B cell (primary cell): Measurements from ENCODE around the gene TRIM28. TPM values are rescaled to one million over a fixed set of nuclear protein-coding genes. Genes with fewer than 3 reads are reported as not detected.

ENCODE experiments used
- ATAC-seq: fragments of 200-7000 bp; cut with Tn5 transposase; one replicate; pipeline ENCODE4 v1.10.0; 2021; ENCODE audit warnings: low read depth, mild to moderate bottlenecking, moderate number of reproducible peaks, moderate library complexity
- CTCF ChIA-PET: fragments of 350-600 bp; sonication (Branson Sonifier 250); formaldehyde crosslinking; loops from one replicate; lab custom pipeline; 2021; ENCODE audit warnings: antibody characterized with exemption, inconsistent platforms; lab: Charles Lee
- POLR2A ChIA-PET: fragments of 350-600 bp; sonication (Branson Sonifier 250); formaldehyde crosslinking; loops from one replicate; lab custom pipeline; 2021; ENCODE audit warnings: antibody characterized with exemption; lab: Charles Lee
- DNase-seq: peaks from one replicate; pipeline ENCODE4 v3.0.0; 2013
- H2AFZ ChIP-seq: 2 replicates; pipeline ENCODE4 v1.6.1; 2012; ENCODE audit warnings: mild to moderate bottlenecking, low read depth, low read length; ENCODE audit not compliant: insufficient read depth, poor library complexity, severe bottlenecking
- H3K27ac ChIP-seq, 2 donors: 1 replicate in 1 of 2; 2 replicates in 1 of 2; pipeline ENCODE4 v1.5.1; 2012 to 2013; ENCODE audit warnings: low read length in 2 of 2, mild to moderate bottlenecking in 2 of 2, moderate library complexity in 1 of 2
- H3K27me3 ChIP-seq, 4 experiments: fragments of 200-600 bp in 1 of 4; sonication (generic) in 1 of 4; replicated peaks in 1 of 4; 1 replicate in 2 of 4; 2 replicates in 2 of 4; pipeline versions ENCODE4 v1.6.1 to v1.7.0; 2013 to 2016; ENCODE audit warnings: low read length in 3 of 4, mild to moderate bottlenecking in 2 of 4, mixed read lengths in 1 of 4, moderate library complexity in 1 of 4; ENCODE audit not compliant: insufficient read depth in 4 of 4, control insufficient read depth in 3 of 4; ENCODE audit errors: control extremely low read depth in 1 of 4
- H3K36me3 ChIP-seq, 2 experiments: replicated peaks in 1 of 2; 1 replicate in 1 of 2; 2 replicates in 1 of 2; pipeline versions ENCODE4 v1.6.1 to v1.7.1; 2013; ENCODE audit warnings: low read length in 1 of 2; ENCODE audit not compliant: insufficient read depth in 2 of 2, control insufficient read depth in 1 of 2; ENCODE audit errors: control extremely low read depth in 1 of 2, extremely low read depth in 1 of 2
- H3K4me1 ChIP-seq, 2 donors: fragments of 200-600 bp in 1 of 2; sonication (generic) in 1 of 2; 1 replicate in 1 of 2; 2 replicates in 1 of 2; pipeline versions ENCODE4 v1.5.1 to v1.6.1; 2013 to 2017; ENCODE audit warnings: low read length in 2 of 2; ENCODE audit not compliant: control insufficient read depth in 2 of 2, insufficient read depth in 2 of 2
- H3K4me2 ChIP-seq: replicated peaks from 2 replicates; pipeline ENCODE3; 2012; ENCODE audit warnings: mild to moderate bottlenecking, low read depth, low read length; ENCODE audit not compliant: poor library complexity, severe bottlenecking
- H3K4me3 ChIP-seq, 5 experiments: fragments of 200-600 bp in 1 of 5; sonication (generic) in 1 of 5; 1 replicate in 3 of 5; 2 replicates in 2 of 5; pipeline versions ENCODE4 v1.5.1 to v1.7.0; 2011 to 2016; ENCODE audit warnings: low read length in 4 of 5, mild to moderate bottlenecking in 4 of 5, low read depth in 2 of 5, control low read depth in 1 of 5, moderate library complexity in 1 of 5; ENCODE audit not compliant: insufficient read depth in 1 of 5; ENCODE audit errors: control extremely low read depth in 1 of 5, extremely low read depth in 1 of 5
- H3K79me2 ChIP-seq: fragments of 200-600 bp; sonication (generic); one replicate; pipeline ENCODE4 v1.6.0; 2016; ENCODE audit warnings: low read length; ENCODE audit not compliant: control insufficient read depth, insufficient read depth
- H3K9ac ChIP-seq: fragments of 200-600 bp; sonication (generic); 2 replicates; pipeline ENCODE4 v1.6.1; 2017; ENCODE audit warnings: mild to moderate bottlenecking, low read length, moderate library complexity
- H3K9me3 ChIP-seq, 3 donors: one replicate each; pipeline versions ENCODE4 v1.6.1 to v1.7.1; 2013; ENCODE audit warnings: low read length in 2 of 3; ENCODE audit not compliant: control insufficient read depth in 2 of 3, insufficient read depth in 1 of 3; ENCODE audit errors: control extremely low read depth in 1 of 3
- H4K20me1 ChIP-seq: 2 replicates; pipeline ENCODE4 v1.6.0; 2012; ENCODE audit warnings: mild to moderate bottlenecking, low read length; ENCODE audit not compliant: insufficient read depth, control insufficient read depth, poor library complexity, severe bottlenecking
- H3K27ac Mint-ChIP-seq: one replicate; pipeline ENCODE4 v1.8.0; 2021; ENCODE audit warnings: mixed read lengths
- H3K27me3 Mint-ChIP-seq: one replicate; pipeline ENCODE4 v1.8.0; 2021; ENCODE audit warnings: mixed read lengths
- H3K4me1 Mint-ChIP-seq: one replicate; pipeline ENCODE4 v1.8.0; 2021; ENCODE audit warnings: mixed read lengths
- H3K4me3 Mint-ChIP-seq: one replicate; pipeline ENCODE4 v1.8.0; 2021; ENCODE audit warnings: mixed read lengths
- H3K9me3 Mint-ChIP-seq: one replicate; pipeline ENCODE4 v1.8.0; 2022; ENCODE audit warnings: mixed read lengths; ENCODE audit not compliant: insufficient read depth
- EZH2 ChIP-seq: IDR thresholded peaks from 2 replicates; pipeline ENCODE4 v1.6.1; 2012; ENCODE audit warnings: borderline replicate concordance, low read depth, mild to moderate bottlenecking, moderate library complexity, low read length; ENCODE audit not compliant: insufficient read depth, poor library complexity, severe bottlenecking
- WGBS: methylation state at CpG from one replicate; pipeline ENCODE4 v1.1.5; 2013; ENCODE audit warnings: missing lambda C conversion rate; ENCODE audit not compliant: insufficient coverage; 5-methylcytosine and 5-hydroxymethylcytosine counted together
- intact Hi-C: fragments of 100-400 bp; cut with micrococcal nuclease; formaldehyde crosslinking; loops from one replicate; pipeline ENCODE4 v1.10.0; 2022
- polyA plus RNA-seq: library from polyadenylated mRNA; depleted of rRNA; stranded (reverse); fragments of >200 nt; gene quantifications from 2 replicates; pipeline ENCODE4 v1.2.3, GENCODE V29; 2012
- total RNA-seq, 2 donors: library from RNA; stranded (reverse); fragments of 120-200 nt in 1 of 2; gene quantifications; 1 replicate in 1 of 2; 2 replicates in 1 of 2; pipeline versions ENCODE4 v1.2.3 to v1.2.4, GENCODE V29; 2013 to 2022
- TF ChIP-seq, protein P1 (sequence below): fragments of 200-600 bp; IDR thresholded peaks from one replicate; pipeline ENCODE4 v1.8.0; 2022; ENCODE audit warnings: antibody characterized with exemption, mild to moderate bottlenecking

Gene TRIM28
- total and polyA plus RNA-seq, 2 donors (not counting 1 experiment from before 2014, with no cell fraction given) = 370 to 569 TPM

DNA sequence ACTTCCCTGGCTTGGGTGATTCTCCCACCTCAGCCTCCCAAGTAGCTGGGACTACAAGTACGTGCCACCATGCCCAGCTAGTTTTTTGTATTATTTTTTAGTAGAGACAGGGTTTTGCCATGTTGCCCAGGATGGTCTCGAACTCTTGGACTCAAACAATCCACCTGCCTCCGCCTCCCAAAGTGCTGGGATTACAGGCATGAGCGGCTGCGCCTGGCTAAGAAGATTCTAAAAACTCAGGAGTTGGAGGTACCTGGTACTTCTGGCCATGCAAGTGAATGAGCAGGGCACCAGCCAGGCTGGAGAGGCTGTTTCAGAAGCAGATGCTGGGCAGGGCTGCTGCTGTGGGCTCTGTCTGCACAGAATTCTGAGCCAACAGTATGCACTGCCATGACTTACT, 23.1 kb downstream of the TRIM28 start:
- no peaks in the 10 kb centered on the region for H3K27me3 Mint-ChIP-seq
- no peak for ATAC-seq
- H3K36me3 ChIP-seq = peaks cover 0 to 16% of the 10 kb centered on the region in 2 experiments
- H3K27me3 ChIP-seq = no peaks in the 10 kb centered on the region
- TF ChIP-seq, protein P1, sequence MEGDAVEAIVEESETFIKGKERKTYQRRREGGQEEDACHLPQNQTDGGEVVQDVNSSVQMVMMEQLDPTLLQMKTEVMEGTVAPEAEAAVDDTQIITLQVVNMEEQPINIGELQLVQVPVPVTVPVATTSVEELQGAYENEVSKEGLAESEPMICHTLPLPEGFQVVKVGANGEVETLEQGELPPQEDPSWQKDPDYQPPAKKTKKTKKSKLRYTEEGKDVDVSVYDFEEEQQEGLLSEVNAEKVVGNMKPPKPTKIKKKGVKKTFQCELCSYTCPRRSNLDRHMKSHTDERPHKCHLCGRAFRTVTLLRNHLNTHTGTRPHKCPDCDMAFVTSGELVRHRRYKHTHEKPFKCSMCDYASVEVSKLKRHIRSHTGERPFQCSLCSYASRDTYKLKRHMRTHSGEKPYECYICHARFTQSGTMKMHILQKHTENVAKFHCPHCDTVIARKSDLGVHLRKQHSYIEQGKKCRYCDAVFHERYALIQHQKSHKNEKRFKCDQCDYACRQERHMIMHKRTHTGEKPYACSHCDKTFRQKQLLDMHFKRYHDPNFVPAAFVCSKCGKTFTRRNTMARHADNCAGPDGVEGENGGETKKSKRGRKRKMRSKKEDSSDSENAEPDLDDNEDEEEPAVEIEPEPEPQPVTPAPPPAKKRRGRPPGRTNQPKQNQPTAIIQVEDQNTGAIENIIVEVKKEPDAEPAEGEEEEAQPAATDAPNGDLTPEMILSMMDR = no peak
- no peak for TF ChIP-seq EZH2
- peaks cover 27% of the 10 kb centered on the region for H3K4me1 Mint-ChIP-seq
- H3K9me3 ChIP-seq = peaks cover 0 to 7% (median 0%) of the 10 kb centered on the region in 3 donors
- no peak overlapping the region for H3K4me3 Mint-ChIP-seq
- H3K27ac ChIP-seq = no peak overlapping the region
- H3K4me3 ChIP-seq = no peak overlapping the region
- no peak for DNase-seq
- H3K4me2 ChIP-seq = no peak overlapping the region
- no peaks in the 10 kb centered on the region for H3K9me3 Mint-ChIP-seq
- H4K20me1 ChIP-seq = peaks cover 7% of the 10 kb centered on the region
- POLR2A ChIA-PET = no interaction called here
- no peak overlapping the region for H3K9ac ChIP-seq
- peaks cover 17 to 26% of the 10 kb centered on the region in 2 donors for H3K4me1 ChIP-seq
- H3K27ac Mint-ChIP-seq = no peak overlapping the region
- peaks cover 15% of the 10 kb centered on the region for H3K79me2 ChIP-seq
- 100% methylated on average over 4 of the region's 5 CpGs for WGBS
- intact Hi-C loops = no loop called here
- no peak overlapping the region for H2AFZ ChIP-seq
- CTCF ChIA-PET = no interaction called here

DNA sequence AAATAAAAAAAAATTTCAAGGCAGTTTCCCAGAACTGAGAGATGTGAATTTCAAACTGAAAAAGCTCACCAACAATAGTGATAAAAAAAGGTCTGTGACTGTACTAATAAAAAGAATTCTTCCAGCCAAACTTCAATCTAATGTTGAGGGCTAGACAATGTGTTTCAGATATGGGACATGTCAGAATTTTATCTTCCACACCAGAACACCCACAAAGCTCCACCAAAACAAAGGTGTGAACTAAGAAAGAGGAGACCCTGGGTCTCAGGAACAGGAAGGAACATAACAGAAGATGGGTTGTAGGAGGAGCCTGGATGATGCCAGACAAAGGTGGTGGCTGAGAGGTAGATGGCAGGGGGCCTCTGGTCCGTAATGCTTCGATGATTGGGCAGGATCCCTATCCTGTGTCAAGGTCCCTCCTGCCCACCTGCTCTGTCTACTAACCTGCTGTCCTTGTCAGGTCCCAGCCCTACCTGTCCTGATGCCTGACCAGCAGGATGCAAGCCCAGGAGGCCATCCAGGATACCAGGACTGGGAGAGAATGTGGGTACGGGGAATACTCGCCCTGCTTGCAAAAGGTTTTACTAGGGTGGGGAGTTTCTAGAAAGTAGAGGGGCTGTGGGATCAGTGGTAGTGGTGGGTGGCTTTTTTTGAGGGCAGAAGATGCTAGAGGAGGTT, 24.7 kb downstream of the TRIM28 start:
- Histone ChIP-seq H3K79me2 (peaks cover 15% of the 10 kb centered on the region), H3K9ac (no peak overlapping the region), H3K4me1 (peaks cover 11 to 19% of the 10 kb centered on the region in 2 donors), H3K27ac (no peak overlapping the region), H3K9me3 (peaks cover 0 to 7% (median 0%) of the 10 kb centered on the region in 3 donors), H4K20me1 (peaks cover 2% of the 10 kb centered on the region), H3K4me3 (no peak overlapping the region), H3K27me3 (no peaks in the 10 kb centered on the region), H2AFZ (no peak overlapping the region), H3K4me2 (no peak overlapping the region), H3K36me3 (peaks cover 0 to 16% of the 10 kb centered on the region in 2 experiments)
- TF ChIP-seq EZH2 = no peak
- TF ChIP-seq, protein P1 = no peak
- POLR2A ChIA-PET = interaction anchor here (0.6 kb wide), 1 partner anchor 166 kb away, joined by 6 read pairs; no protein-coding TSS in a partner anchor
- DNase-seq = no peak
- Mint-ChIP-seq H3K9me3 (no peaks in the 10 kb centered on the region), H3K27me3 (no peaks in the 10 kb centered on the region), H3K4me1 (peaks cover 26% of the 10 kb centered on the region), H3K4me3 (no peak overlapping the region), H3K27ac (no peak overlapping the region)
- CTCF ChIA-PET = no interaction called here
- intact Hi-C loops = no loop called here
- WGBS = 92% methylated on average over 2 of the region's 4 CpGs
- ATAC-seq = no peak
